Effector CD4-positive, alpha-beta T cell (primary cell): ENCODE data around the gene CTDNEP1.

ENCODE experiments used
- DNase-seq: peaks from one replicate; pipeline ENCODE4 v3.0.0-alpha.2; 2020

The CTDNEP1 gene

GRCh38 chr17:7279448-7279847, 27.9 kb upstream of the CTDNEP1 start:
- DNase-seq: no peak

GRCh38 chr17:7266784-7267183, 15.2 kb upstream of the CTDNEP1 start:
- no peak for DNase-seq

GRCh38 chr17:7263801-7264078, 12.2 kb upstream of the CTDNEP1 start:
- DNase-seq: no peak

GRCh38 chr17:7262935-7263800, 11.6 kb upstream of the CTDNEP1 start:
- no peak for DNase-seq

GRCh38 chr17:7262192-7262934, 10.8 kb upstream of the CTDNEP1 start, which contains the start of gene CLDN7:
CLDN7 (minus strand) TSS chr17:7262478; CDS start chr17:7262043, 435 bp downstream.
- no peak for DNase-seq

- DNase-seq: no peak
Observed at GRCh38 chr17:7261379-7262191, 10.1 kb upstream of the CTDNEP1 start.

GRCh38 chr17:7260651-7261378, 9.3 kb upstream of the CTDNEP1 start:
- DNase-seq: no peak

GRCh38 chr17:7260151-7260550, 8.6 kb upstream of the CTDNEP1 start:
- DNase-seq: no peak

GRCh38 chr17:7259555-7259889, 8.0 kb upstream of the CTDNEP1 start:
- DNase-seq: no peak

GRCh38 chr17:7258731-7259554, 7.4 kb upstream of the CTDNEP1 start:
- DNase-seq: no peak

- no peak for DNase-seq
Observed at GRCh38 chr17:7256766-7257456, 5.4 kb upstream of the CTDNEP1 start.

- no peak for DNase-seq
Observed at GRCh38 chr17:7254511-7254910, 3.0 kb upstream of the CTDNEP1 start.

- no peak for DNase-seq
Observed at GRCh38 chr17:7253082-7253481, 1.5 kb upstream of the CTDNEP1 start.

- DNase-seq: peak; percentile 82
Observed at GRCh38 chr17:7252176-7253043, 876 bp upstream of the CTDNEP1 start, which contains the start of gene ELP5. ELP5 (plus strand) TSS chr17:7252215; CDS start chr17:7252551, 336 bp downstream.

GRCh38 chr17:7250695-7251627, 573 bp downstream of the CTDNEP1 start:
- no peak for DNase-seq

GRCh38 chr17:7249830-7250229, 1.7 kb downstream of the CTDNEP1 start:
- no peak for DNase-seq

- no peak for DNase-seq
Observed at GRCh38 chr17:7249214-7249613, 2.3 kb downstream of the CTDNEP1 start.

GRCh38 chr17:7248796-7249195, 2.7 kb downstream of the CTDNEP1 start:
- no peak for DNase-seq

GRCh38 chr17:7246779-7247178, 4.8 kb downstream of the CTDNEP1 start:
- DNase-seq: no peak
